Activated CD4-positive, alpha-beta T cell treated with anti-CD3 and anti-CD28 coated beads for 24 hours (primary cell): ENCODE results near the gene CCDC74B.
"Not testable (repeated sequence)": the region's sequence is repeated elsewhere in the genome, so short reads cannot be mapped to it uniquely, and the experiment has no call there.

Experiments
- DNase-seq, 2 donors: peaks; one replicate each; pipeline ENCODE4 v3.0.0-alpha.2; 2020; ENCODE audit warnings: low read depth in 2 of 2

The CCDC74B gene

DNA sequence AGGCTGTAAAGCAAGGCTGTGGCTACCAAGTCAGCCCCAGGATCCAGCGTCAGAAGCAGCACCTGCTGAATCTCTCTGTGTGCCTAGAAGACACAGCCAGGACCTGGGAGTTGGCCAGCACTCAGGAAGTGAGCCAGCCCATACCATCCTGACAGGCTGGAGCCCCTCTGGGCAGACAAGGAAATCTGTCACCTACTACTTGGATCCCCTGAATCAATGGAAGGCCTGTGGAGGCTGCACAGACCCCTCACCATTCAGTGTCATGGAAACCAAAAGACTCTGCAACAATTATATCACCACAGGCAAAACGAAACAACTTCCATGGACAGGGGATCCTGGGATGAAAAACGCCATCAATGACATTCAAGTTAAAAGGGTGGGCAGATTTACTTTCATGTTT is 21.7 kb upstream of the CCDC74B start:
- DNase-seq, result not testable (repeated sequence)

GRCh38 chr2:130165293-130166016 is 20.5 kb upstream of the CCDC74B start:
- no peak for DNase-seq

DNA sequence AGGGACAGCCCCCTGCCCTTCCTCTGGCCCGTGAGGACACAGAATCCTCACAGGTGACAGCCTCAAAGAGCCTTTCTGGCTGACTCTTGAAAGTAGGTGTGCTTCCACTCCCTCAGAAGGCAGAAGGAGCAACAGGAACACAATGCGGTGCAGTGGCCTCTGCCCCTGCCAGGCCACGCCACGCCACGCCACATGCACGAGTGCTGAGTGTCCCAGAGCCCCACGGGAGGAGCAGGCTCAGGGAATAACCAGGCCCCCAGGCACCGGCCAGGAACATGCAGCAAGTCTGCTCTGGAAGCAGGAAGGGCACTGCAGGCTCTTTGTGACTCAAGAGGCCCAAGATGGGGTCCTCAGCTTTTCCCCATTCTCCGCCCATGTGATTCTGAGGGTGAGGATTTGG is 18.1 kb upstream of the CCDC74B start:
- no peak for DNase-seq

- not testable (repeated sequence) for DNase-seq
Measured at GRCh38 chr2:130162486-130162885, 17.6 kb upstream of the CCDC74B start.

GRCh38 chr2:130160838-130161705 is 16.2 kb upstream of the CCDC74B start:
- not testable (repeated sequence) for DNase-seq

GRCh38 chr2:130160131-130160530 is 15.2 kb upstream of the CCDC74B start:
- no peak for DNase-seq

GRCh38 chr2:130159376-130159775 is 14.5 kb upstream of the CCDC74B start:
- not testable (repeated sequence) for DNase-seq

- DNase-seq, result no peak
Measured at GRCh38 chr2:130158631-130159030, 13.7 kb upstream of the CCDC74B start.

GRCh38 chr2:130157825-130158514 is 13.1 kb upstream of the CCDC74B start:
- DNase-seq, result not testable (repeated sequence)

- DNase-seq, result not testable (repeated sequence)
Measured at GRCh38 chr2:130157354-130157753, 12.4 kb upstream of the CCDC74B start.

DNA sequence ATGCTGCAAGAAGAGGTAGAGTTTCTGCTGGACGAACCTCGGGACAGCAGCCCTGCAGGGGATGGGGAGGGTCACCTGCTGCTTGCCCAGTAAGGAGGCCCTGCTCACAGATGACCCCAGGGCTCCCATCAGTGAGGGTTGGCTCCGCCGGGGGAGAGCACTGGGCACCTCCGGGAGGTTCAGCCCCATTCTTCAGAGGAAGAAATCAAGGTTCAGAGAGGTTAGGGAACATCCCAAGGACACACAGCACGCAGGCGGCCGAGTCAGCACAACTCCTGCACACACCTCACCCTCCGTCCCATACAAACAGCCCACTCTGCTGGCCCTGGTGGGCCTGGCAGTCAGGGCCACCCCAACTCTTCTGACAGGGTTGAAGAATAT is 11.7 kb upstream of the CCDC74B start:
- DNase-seq, result no peak

DNA sequence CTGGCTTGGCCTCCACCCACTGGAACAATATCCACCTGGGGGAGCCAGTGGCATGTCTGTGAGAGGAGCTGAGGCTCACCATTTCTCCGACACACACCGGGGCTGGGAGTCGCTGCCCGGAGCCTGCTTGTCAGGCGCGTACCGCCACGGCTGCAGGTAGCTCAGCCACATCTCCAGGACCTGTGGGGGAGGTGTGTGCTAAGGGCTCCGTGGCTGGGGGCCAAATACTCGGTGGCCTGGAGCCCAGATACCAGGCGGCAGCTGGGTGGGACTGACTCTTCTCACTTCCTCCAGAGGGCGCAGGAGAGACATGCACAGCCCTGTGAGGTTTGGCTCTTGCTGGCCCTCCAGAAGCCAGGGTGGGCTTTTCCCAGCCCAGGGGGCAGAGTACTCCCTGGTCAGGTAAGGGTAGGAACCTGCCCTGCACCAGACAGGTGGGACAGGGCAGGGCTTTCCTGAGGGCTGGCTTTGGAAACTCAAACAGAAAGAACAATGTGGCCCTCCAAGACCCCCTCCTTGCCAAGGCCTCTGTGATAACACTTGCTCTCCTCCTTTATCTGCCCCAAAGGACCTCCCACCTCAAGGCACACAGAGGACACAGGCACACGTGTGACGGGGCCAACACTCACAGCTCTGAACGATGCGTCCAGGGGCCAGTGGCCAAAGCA is 11.2 kb upstream of the CCDC74B start:
- DNase-seq, result not testable (repeated sequence)

- no peak for DNase-seq
Measured at GRCh38 chr2:130154773-130155765, 10.2 kb upstream of the CCDC74B start.

- not testable (repeated sequence) for DNase-seq
Measured at GRCh38 chr2:130154423-130154770, 9.5 kb upstream of the CCDC74B start.

DNA sequence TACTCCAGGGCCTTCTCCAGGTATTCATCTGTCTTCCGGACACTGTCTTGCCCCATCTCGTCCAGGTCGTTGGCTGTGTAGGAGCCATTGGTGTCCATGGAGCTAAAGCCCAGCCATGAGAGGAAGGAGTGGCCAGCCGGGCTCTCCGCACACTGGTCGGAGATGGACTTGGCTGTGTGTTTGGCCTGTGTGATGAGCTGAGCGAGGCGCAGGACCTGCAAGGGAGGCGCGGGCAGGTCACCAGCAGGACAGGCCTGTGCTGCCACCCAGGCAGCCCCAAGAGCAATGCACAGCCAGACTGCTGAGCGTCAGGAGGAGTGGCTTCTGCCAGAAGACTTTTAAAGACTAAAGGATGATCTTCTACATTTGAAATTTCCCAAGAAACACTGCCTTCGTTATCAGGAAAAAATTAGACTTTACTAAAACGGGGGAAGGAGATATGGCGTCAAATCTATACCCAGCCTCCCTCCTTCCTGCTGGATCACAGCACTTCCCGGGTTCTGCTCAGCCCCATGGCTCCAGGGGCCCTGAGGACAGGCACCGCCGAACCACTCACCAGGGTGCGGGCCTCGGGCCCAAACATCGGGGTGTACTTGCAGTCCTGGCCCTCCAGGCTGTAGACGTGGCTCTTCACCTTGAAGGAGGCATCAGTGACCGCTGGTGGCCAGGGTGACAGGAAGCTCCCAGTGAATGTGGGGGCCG is 9.0 kb upstream of the CCDC74B start:
- DNase-seq, result not testable (repeated sequence)

DNA sequence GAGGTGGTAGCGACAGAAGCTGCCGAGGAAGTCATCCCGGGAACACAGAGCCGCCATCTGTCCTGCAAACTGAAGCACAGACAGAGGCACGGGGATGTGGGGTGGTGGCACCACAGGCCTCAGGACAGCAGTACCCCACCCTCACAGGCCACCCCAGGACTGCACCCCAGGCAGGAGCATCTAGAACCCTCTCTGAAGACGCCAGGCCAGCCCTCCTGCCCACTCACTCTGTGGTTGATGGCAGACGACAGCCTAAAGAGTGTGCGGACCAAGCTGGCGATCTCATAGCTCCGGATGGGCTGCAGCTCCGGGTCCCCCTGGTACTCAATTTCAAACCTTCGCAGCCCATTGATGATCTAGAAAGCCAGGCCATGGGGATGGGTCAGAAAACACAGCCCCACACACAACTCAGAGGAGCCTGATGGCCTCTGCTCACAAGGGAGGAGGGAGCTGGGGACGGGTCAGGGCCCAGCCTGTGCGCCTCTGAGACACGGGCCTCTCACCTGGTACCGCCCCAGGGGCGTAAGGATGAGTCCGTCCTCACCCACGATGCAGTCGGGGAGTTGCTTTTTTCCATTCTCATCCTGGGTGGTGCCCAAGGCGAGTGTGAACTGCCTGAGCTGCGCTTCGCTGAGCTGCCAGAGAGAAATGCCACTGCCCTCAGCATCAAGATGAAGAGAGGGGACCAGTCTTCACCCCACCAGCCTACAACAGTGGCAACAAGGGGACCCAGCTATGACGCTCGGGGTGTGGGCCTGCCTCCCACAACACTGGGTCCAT is 8.1 kb upstream of the CCDC74B start:
- DNase-seq, result no peak

DNA sequence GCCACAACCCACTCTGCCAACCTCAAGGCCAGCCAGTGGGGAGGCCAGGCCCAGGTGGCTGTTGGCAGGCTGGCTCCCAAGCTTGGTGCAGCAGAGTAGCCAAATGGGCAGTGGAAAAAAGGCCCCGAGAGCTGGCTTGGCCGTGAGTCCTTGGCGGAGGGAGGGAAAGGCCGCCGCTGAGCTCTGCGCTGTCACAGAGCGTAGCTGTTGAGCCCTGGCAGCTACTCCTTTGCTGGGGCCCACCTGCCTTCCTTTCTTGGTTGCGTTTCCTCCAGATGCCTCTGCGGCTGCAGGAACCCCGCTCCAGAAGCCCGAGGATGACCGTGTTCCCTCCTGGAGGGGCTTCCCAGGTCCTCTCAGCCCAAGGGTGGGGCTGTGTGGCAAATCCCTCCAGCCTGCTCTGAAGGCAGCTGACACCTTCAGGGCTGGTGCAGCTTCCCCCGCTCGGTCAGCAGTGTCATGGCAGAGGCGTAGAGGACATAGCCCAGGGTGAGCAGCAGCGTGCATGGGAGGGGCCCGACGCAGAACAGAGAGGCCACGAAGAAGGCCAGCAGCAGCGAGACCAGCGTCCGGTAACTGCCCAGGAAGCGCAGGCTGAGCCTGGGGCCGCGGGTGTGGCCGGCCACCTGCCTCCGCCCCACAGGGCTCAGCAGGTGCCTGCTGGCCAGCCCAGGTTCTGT is 7.4 kb upstream of the CCDC74B start:
- not testable (repeated sequence) for DNase-seq

DNA sequence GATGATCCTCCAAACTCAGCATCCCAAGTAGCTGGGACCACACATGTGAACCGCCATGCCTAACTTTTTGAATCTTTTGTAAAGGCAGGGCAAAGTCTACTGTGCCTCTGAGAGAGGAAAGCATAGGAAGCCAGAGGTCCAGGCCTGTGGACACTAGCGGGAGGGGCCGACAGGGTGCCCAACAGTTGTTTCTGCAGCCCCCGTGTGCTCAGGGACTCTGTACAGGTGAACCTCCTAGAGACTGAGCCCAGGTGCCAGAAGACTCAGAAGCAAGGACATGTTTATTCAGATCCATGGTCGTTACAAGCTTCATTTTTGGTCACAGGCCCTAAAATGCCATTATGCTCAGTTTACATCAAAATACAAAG is 6.2 kb upstream of the CCDC74B start:
- not testable (repeated sequence) for DNase-seq
